ENCODE measurements around the gene CALHM2.

- TF ChIP-seq CTCF (optimal IDR thresholded peaks at IDR 0.05 in 1 of 3, IDR thresholded peaks at IDR 0.05 in 1 of 3, conservative IDR thresholded peaks at IDR 0.05 in 1 of 3; ENCODE audit: extremely low read depth in 1 of 3, insufficient read depth in 2 of 3, low read length in 3 of 3) (no peak), EZH2 (IDR thresholded peaks at IDR 0.05; ENCODE audit: low read length) (no peak)
These were observed 8.5 kb downstream of the CALHM2 start for GRCh38 chr10:103443475-103444185.

Measured in keratinocyte (primary cell).